Fibroblast of pulmonary artery (primary cell): ENCODE measurements around the gene S1PR3.
A peak's percentile ranks its signal among the peaks of the same experiment; 100 is the strongest.

Source experiments
- DNase-seq: peaks from one replicate; pipeline ENCODE4 v3.0.0-alpha.2; 2010; ENCODE audit warnings: low read depth
- H3K4me3 ChIP-seq: replicated peaks from 2 replicates; pipeline ENCODE4 v1.5.1; 2011; ENCODE audit warnings: low read depth, mild to moderate bottlenecking, control low read depth, low read length, moderate library complexity
- CTCF ChIP-seq: IDR thresholded peaks from 2 replicates; pipeline ENCODE4 v1.5.1; 2011; ENCODE audit warnings: mild to moderate bottlenecking, control low read depth, low read length, inconsistent platforms; ENCODE audit errors: missing control alignments

Gene S1PR3

GRCh38 chr9:88985616-88986015, 5.7 kb upstream of the S1PR3 start:
- H3K4me3 ChIP-seq, result no peak overlapping the region
- DNase-seq, result no peak
- TF ChIP-seq CTCF, result no peak

- TF ChIP-seq CTCF, result no peak
- H3K4me3 ChIP-seq, result no peak overlapping the region
- DNase-seq, result no peak
Measured at GRCh38 chr9:88986776-88987175, 4.5 kb upstream of the S1PR3 start.

GRCh38 chr9:88987661-88988060, 3.6 kb upstream of the S1PR3 start:
- no peak overlapping the region for H3K4me3 ChIP-seq
- no peak for TF ChIP-seq CTCF
- DNase-seq, result no peak

- peak; percentile 79 for DNase-seq
- H3K4me3 ChIP-seq, result no peak overlapping the region
- no peak for TF ChIP-seq CTCF
Measured at GRCh38 chr9:88988796-88989641, 2.2 kb upstream of the S1PR3 start.

GRCh38 chr9:88990041-88990728, 1.1 kb upstream of the S1PR3 start:
- TF ChIP-seq CTCF, result no peak
- no peak overlapping the region for H3K4me3 ChIP-seq
- no peak for DNase-seq

GRCh38 chr9:88990729-88991065, 571 bp upstream of the S1PR3 start:
- no peak for TF ChIP-seq CTCF
- DNase-seq, result no peak
- peak overlapping the region; percentile 89 for H3K4me3 ChIP-seq
